Kidney tubule cell (primary cell): ENCODE measurements around the gene IL2.

ENCODE experiments used
- DNase-seq: peaks from one replicate; pipeline ENCODE4 v3.0.0-alpha.2; 2018; ENCODE audit warnings: low spot score

The IL2 gene

GRCh38 chr4:122456231-122457116 is at the start of gene IL2:
Gene IL2 (minus strand): TSS chr4:122456725. CDS start chr4:122456440, 285 bp downstream.
- DNase-seq, result no peak

- no peak for DNase-seq
Observed at GRCh38 chr4:122503214-122503613, 46.7 kb upstream of the IL2 start.

DNA sequence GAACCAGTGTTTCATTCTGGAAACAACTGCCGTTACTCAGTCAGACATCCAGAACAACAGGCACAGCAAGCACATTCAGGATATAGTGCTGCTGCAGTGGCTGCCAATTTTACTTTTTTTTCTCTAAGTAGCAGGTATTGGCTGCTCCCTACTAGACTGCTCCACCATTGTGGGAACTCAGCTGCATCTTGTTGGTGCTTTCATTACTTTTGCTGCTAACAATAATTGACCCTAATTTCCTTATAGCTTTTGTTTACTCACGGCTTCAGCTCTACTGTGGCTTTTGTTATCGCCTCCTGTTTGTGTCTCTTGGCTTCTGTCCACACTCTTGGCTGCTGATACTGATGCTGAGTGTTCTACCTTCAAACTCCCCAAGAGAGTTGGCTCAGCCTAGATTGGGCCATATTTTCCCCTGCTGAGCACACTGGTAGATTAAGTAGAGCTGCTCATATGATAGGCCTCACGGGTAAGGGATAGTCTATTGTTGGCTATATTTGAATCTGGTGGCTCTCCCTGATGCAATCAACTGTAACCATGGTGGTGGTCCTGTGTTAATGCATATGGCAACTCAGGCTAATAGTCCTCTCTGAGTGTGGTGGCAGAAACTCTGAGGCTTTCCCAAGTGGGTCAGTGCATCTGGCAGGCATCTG is 44.5 kb upstream of the IL2 start:
- no peak for DNase-seq

- no peak for DNase-seq
Observed at GRCh38 chr4:122489061-122489460, 32.5 kb upstream of the IL2 start.

DNA sequence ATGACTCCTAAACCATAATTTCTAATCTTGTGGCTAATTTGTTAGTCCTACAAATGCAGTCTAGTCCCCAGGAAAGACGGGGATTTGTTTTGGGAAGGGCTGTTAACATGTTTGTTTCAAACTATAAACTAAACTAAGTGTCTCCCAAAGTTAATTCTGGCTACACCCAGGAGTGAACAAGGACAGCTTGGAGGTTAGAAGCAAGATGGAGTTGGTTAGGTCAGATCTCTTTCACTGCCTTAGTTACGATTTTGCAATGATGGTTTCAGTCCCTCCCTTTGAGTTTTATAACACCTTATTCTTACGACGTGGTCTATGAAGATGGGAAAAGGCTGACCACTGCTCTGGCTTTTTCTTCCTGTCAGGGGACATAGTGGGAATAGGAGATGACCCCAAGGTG is 27.0 kb upstream of the IL2 start:
- DNase-seq, result no peak

DNA sequence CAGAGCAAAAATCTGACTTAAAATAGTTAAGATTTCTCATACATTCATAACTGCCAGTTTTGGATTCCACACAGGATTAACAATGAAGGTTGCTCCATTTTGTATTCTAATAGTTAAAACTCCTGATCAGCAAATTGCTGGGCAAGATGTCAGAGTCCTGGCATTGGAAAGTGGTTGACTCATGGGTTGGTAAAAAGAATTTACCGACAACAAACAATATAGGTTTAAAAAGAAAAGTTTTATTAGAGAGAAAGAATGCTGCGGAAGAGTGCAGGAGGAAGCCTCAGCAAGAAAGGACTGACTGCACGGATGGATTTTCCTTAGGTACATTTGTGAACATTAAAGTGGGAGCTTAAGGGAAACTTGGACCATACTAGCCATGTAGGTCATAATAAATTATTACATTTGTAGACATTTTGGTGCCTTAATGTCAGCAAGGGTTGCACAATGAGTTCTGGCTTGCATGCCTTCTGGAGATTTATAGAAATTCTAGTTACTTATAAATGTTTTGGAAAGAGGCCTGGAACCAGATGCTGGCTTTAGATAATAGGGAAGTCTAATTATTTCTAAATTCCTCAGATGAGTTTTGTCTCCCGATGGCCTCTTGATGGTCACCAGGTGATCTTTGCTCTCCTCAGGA is 25.4 kb upstream of the IL2 start:
- no peak for DNase-seq

GRCh38 chr4:122480655-122481487 is 24.3 kb upstream of the IL2 start:
- DNase-seq, result no peak

- peak; percentile 71 for DNase-seq
Observed at GRCh38 chr4:122479935-122480416, 23.5 kb upstream of the IL2 start.

- DNase-seq, result no peak
Observed at GRCh38 chr4:122476745-122477144, 20.2 kb upstream of the IL2 start.

- DNase-seq, result peak; percentile 78
Observed at GRCh38 chr4:122476126-122476525, 19.6 kb upstream of the IL2 start.

DNA sequence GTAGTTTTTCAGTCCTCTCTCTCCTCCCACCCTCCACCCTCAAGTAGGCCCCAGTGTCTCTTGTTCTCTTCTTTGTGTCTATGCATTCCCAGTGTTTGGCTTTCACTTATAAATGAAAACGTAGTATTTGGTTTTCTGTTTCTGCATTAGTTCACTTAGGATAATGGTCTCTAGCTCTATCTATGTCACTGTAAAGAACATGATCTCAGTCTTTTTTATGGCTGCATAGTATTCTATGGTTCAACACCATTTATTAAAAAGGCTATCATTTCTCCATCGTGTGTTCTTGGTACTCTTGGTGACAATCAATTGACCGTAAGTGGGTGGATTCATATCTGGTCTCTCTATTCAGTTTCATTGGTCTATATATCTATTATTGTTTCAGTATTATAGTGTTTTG is 18.7 kb upstream of the IL2 start:
- DNase-seq, result no peak

DNA sequence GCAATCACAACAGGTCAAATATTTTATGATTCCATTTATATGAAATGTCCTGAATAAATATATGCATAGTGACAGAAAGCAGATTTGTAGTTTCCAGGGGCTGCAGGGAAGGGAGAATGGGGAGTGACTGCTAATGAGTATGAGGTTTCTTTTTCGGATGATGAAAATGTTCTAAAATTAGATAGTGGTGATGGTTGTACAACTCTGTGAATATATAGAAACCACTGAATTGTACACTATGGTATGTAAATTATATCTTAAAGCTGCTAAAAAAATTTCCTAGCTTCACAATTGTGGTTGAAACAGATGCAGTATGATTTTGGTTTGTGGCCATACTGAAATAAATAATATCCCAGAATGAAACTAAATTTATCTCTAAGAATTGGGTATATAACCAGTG is 12.9 kb upstream of the IL2 start:
- DNase-seq, result no peak

GRCh38 chr4:122458625-122459024 is 2.1 kb upstream of the IL2 start:
- peak; percentile 84 for DNase-seq

DNA sequence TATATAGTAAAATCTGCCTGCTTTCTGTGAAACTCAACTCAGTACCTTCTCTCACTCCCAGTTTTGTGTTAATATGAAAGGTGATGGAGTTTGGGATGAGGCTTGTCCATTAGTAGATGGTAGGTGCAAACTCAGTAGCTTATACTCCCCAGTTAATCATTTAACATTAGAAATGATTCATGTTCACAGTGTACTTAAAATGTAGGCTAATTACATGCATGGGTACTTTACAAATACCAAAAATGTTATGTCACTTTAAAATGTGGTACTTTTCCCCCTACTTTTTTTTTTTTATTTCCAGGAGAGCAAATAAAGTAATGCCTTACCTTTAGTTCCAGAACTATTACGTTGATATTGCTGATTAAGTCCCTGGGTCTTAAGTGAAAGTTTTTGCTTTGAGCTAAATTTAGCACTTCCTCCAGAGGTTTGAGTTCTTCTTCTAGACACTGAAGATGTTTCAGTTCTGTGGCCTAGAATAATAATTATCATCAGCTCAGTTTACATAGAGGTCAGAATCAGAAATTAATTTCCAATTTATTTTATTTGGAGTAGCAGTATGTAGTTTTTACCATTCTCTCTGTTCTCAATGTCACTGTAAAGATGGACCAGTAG is 3.0 kb downstream of the IL2 start:
- DNase-seq, result peak; percentile 92

- DNase-seq, result peak; percentile 50
Observed at GRCh38 chr4:122450847-122451246, 5.7 kb downstream of the IL2 start.

DNA sequence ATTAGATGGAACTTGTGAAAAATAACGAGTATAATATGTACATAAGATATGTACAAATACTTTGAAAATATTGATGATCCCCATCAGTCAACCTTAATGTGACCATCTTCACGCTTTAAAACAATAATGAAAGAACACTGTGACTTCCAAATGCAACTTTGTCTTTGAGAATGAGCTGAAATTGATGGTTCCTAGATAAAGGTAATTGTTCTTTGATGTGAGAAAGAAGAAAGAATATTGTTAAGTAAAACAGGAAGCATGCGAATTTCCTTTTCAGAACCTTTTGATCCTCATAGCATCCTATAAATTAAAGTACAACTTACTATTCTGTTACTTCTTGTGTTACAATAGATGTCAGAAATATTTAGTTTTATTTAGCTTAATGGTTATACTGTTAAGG is 22.2 kb downstream of the IL2 start:
- no peak for DNase-seq

GRCh38 chr4:122431351-122431750 is 25.2 kb downstream of the IL2 start:
- DNase-seq, result no peak

GRCh38 chr4:122423246-122423645 is 33.3 kb downstream of the IL2 start:
- DNase-seq, result no peak

DNA sequence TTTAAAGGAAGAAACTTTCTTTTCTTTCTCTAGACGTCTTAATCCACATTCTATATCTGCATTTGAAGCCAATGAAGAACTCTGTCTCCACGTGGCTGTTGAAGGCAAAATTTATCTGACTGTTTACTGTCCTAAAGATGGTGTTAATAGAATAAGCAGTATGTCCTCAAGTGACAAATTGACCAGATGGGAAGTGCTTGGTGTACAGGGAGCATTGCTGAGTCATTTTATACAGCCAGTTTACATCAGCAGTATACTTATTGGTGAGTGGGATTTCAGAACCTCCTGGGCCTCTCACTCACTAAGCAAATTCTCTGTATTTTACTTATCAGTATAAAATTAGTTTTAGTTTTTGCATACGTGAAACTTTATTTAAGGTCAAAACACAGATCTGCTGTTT is 44.0 kb downstream of the IL2 start:
- DNase-seq, result no peak

- no peak for DNase-seq
Observed at GRCh38 chr4:122403861-122404260, 52.7 kb downstream of the IL2 start.
